Neural progenitor cell (in vitro differentiated cells): ENCODE measurements around the gene KLHL25.
"Not testable (repeated sequence)": the region's sequence is repeated elsewhere in the genome, so short reads cannot be mapped to it uniquely, and the experiment has no call there.

Experiments used
- CTCF ChIP-seq: fragments of 200-600 bp; sonication (generic); IDR thresholded peaks from 2 replicates; pipeline ENCODE4 v1.5.1; 2017; ENCODE audit warnings: antibody characterized with exemption, mild to moderate bottlenecking
- EZH2 ChIP-seq: fragments of 200-600 bp; sonication (generic); IDR thresholded peaks from 2 replicates; pipeline ENCODE4 v1.6.1; 2017; ENCODE audit warnings: antibody characterized with exemption, mild to moderate bottlenecking, moderate library complexity

GRCh38 chr15:85802617-85803016, 7.9 kb upstream of the KLHL25 start:
- peak; percentile 18 for TF ChIP-seq CTCF
- TF ChIP-seq EZH2 = not testable (repeated sequence)
